ENCODE measurements around the gene CRHR1.
A peak's percentile ranks its signal among the peaks of the same experiment; 100 is the strongest.

The CRHR1 gene

GRCh38 chr17:45759761-45760160 lies 24.4 kb upstream of the CRHR1 start:
- DNase-seq: no peak

- DNase-seq: no peak
These were observed 22.1 kb upstream of the CRHR1 start for GRCh38 chr17:45761957-45762565.

DNA sequence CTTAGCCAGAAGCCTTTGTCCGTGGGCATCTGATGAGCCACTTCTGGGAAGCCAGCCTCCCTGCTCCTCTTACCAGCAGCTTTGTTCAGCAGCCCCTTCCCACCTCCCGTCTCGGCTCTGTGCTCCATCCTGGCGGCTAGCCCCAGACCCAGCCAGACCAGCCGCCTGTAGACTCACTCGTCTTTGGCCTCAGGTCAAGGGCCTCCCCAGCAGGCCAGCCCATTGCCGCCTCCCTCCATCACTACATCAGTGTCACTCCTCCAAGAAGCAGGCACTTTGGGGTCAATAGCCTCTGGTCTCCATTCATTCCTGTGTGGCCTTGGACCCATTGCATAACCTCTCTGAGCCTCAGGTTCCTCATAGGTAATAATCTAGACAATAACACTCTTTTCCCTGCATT lies 20.9 kb upstream of the CRHR1 start:
- no peak for DNase-seq

DNA sequence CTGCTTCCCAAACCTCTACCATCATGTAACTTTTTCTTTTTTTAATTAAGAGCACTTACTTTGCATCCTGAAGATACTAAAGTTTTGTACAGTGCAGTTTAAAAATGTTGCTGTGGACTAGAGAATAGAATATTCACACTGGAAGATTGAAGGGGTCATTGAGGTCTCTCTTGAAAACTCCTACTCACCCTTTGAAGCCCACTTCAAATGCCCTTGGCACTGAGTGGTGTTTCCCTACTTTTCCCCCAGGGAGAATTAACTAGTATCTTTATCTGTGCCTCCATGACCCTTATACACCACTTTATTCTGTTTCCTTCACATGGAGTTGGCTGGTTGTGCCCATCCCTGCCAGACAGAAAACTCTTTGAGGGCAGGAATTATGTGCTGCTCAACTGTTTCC lies 19.6 kb upstream of the CRHR1 start:
- no peak for DNase-seq

DNA sequence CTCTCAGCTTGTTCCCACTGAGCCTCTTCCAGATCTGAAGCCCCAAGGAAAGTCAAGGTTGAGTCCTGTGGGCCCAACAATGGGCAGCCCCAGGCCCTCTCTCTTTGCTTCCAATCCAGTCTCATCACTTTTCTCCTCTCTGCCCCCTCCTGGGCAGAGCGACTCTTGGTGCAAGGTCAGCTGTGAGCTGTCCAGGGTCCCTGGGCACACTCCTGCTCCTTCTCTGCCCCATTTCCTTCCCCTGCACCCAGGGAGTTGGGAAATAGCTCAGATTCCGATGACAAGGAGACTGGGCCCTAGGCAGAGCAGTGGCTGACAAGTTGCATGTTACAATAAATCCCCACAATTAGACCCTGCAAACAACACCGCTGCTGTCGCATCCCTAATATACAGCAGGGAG lies 16.1 kb upstream of the CRHR1 start:
- no peak for DNase-seq

- no peak for DNase-seq
These were observed 13.4 kb upstream of the CRHR1 start for GRCh38 chr17:45770632-45771270.

DNA sequence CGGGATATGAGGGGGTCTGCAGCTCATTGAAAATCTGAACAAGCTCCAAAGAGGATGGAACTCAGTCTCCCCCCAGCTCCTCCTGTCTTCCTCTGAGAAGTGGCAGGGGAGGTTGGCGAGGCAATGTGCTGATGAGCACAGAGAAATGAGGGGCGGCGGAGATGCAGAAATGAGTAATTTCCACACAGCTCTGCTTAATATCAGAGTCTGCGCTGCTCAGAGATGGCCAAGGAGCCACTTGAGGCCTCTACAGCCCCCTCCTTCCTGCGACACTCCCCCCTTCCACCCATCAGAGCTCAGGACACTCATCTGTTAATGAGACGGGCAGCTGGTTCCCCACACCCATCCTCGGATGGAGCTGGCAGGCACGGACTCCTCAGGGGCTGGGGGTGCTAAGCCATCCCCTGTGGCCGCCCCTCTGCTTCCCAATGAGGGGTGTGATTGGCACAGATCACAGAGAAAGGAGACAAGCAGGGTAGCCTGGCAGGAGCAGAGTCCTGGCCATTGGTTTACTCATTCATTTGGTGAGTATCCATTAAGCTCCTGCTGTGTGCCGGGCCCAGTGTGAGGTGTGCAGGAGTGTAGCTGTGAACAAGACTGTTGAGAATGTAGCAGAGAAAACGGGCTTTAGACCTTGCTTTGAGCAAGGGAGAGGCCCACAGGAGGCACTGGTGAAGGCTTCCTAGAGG lies 12.7 kb upstream of the CRHR1 start:
- DNase-seq: peak; percentile 58

DNA sequence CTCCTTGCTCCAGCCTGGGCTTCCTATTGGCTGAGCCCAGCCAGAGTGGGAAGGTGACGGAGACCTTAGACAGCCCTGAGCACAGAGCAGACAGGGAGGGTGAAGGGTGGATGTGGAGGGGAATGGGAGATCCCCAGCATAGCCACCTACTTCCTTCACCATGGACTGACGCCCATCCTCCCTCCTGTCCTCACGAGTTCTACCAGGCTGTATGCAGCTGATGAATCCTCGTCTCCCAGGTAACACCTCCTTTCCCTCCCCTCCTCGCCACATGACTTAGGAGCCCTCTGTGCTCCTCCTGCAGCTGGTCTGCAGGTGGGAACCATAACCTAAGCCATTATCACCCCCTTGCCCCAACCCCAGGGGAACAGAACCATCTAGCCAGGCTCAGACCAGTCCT lies 9.0 kb upstream of the CRHR1 start:
- peak; percentile 58 for DNase-seq

DNA sequence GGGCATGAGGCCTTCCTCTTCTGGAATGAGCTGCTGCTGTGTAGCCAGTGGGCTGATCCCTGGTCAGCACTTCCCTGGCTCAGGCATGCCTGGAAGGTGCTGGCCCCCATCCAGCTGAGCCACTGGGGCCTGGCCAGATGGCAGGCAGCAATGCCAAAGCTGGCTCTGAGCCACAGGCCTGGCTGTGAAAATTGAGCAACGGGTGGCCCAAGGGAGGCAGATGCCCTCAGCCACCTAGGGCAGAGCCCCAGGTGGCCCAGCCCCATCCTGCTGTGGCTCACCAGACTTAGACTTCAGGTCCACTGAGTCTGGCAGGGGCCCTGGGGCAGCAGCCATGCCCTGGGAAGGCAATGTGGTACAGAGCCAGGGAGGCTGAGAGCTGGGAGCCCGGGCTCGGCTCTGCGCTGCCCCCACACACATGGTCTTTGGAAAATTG lies 8.5 kb upstream of the CRHR1 start:
- peak; percentile 75 for DNase-seq

GRCh38 chr17:45776896-45777295 lies 7.2 kb upstream of the CRHR1 start:
- no peak for DNase-seq

- no peak for DNase-seq
These were observed 6.7 kb upstream of the CRHR1 start for GRCh38 chr17:45777388-45777787.

DNA sequence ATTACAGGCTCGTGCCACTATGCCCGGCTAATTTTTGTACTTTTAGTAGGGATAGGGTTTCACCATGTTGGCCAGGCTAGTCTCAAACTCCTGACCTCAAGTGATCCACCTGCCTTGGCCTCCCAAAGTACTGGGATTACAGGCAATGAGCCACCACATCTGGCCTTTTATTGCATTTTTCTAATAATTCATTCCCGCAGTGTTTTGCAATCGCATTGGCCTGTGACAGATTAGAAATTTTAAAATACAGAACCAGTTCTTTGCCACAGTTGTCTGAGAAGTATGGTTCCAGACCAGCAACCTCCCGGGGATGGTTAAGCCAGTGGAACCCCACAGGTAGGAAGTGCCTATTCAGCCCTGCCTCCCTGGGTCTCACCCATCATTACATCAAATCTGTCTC lies 3.2 kb upstream of the CRHR1 start:
- DNase-seq: no peak

- DNase-seq: no peak
These were observed 1.1 kb upstream of the CRHR1 start for GRCh38 chr17:45782889-45783592.

GRCh38 chr17:45783593-45784292 lies 377 bp upstream of the CRHR1 start:
- no peak for DNase-seq

GRCh38 chr17:45784741-45785479 lies 790 bp downstream of the CRHR1 start:
- DNase-seq: no peak

DNA sequence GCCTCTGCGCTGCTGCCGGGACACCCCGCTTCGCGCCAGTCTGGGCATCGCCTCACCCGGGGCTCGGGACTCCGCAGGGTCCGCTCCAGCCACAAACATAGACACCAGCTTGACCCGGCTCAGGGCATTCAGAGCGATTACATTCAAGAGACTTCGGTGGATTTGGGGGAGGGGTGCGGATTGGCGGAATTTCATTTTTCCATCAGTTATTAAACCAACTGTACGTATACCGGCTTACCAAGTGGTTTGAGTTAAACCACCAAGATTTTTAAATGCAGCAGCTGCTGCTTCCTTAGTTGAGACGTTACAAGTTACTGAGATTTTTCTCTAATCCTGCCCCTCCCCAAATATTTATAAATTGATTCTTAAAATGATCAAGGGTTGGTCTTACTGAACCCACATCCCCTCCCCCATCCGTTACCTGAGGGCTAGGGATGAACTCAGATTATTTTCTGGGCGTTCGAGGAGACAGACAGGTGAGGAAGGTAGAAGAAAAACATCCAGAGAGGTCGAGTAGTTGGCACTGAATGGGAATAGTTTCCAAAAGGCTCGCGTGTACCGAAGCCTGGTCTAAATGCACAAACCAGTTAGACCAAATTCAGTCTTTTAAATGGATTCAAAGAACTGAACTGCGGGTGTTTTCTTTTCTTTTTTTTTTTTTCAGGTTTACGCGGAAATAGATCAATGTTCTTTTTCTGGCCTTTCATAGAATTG lies 1.5 kb downstream of the CRHR1 start:
- DNase-seq: no peak

GRCh38 chr17:45786349-45786748 lies 2.2 kb downstream of the CRHR1 start:
- DNase-seq: no peak

DNA sequence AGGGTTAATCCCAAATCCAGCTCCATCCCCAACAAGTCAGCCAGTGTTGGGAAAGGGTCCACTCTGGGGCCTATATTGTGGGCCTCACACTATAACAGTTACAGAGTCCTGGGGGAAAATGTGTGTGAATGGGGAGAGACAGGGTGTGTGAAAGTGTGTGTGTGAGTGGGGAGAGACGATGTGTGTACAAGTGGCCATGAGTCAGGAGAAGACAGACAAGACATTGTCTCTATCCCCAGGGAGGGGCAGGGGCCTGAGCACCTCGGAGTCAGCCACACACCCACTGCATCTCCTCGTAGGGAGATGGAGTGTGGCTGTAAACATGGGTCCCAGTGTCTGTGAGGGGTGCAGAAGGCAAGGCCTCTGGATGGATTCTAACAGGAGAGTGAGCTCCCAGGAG lies 2.9 kb downstream of the CRHR1 start:
- no peak for DNase-seq

DNA sequence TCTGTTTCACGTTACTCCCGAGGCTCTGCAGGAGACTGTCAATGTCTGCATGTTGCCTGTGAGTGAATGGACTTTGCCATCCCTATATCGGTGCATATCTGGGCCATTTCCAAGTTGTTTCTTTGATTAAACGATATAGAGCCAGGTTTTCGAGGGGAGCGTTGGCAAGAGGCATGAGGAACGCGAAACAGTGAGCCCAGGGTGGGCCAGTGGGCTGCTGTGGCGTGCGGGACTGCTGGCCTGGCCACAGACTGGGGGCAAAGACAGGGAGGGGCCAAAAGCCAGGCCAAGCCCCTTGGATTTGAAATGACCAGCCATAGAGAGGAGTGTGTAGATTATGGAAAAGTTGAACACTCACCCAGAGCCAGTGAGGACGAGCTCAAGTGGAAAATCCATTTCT lies 3.5 kb downstream of the CRHR1 start:
- no peak for DNase-seq

DNA sequence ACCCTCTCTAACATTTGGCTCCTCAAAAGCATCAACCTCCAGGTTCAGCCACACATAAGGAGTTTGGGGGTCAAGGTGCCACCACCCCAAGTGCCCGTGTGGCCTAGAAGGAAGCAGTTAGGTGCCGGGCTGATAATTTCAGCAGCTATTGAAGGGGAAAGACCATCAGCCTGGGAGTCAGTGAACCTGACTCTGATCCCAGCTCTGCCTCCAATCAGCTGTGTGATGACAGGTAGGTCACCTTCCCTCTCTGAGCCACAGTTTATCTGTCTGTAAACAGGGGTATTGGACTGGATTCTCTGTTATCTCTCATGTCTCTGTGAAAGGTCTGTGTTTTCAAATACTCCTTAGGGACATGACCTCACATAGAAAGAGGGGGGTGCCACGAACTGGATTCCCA lies 3.9 kb downstream of the CRHR1 start:
- DNase-seq: no peak

- DNase-seq: peak; percentile 69
These were observed 5.8 kb downstream of the CRHR1 start for GRCh38 chr17:45789874-45790273.
